Esophagus muscularis mucosa (tissue), 4 donors: ENCODE data around the gene CCR6.

Experiments used
- EP300 ChIP-seq: sonication (generic); formaldehyde crosslinking; IDR thresholded peaks from one replicate; pipeline ENCODE4 v1.6.1; 2017; ENCODE audit warnings: antibody characterized with exemption
- POLR2A ChIP-seq: fragments of 450-650 bp; IDR thresholded peaks from one replicate; pipeline ENCODE4 v1.6.1; 2017; ENCODE audit warnings: antibody characterized with exemption, moderate library complexity, mild to moderate bottlenecking, low read depth
- POLR2AphosphoS5 ChIP-seq, 2 donors: sonication (generic); formaldehyde crosslinking; IDR thresholded peaks; one replicate each; pipeline ENCODE4 v1.6.1; 2017; ENCODE audit warnings: antibody characterized with exemption in 2 of 2
- TF ChIP-seq, protein P1 (sequence below), 3 experiments: fragments of 200-600 bp in 2 of 3; fragments of 450-650 bp in 1 of 3; sonication (generic) in 2 of 3; IDR thresholded peaks; one replicate each; pipeline ENCODE4 v1.5.1; 2017 to 2019; ENCODE audit warnings: antibody characterized with exemption in 3 of 3, mild to moderate bottlenecking in 2 of 3, moderate library complexity in 1 of 3

GRCh38 chr6:167124753-167125152, 1.9 kb downstream of the CCR6 start:
- TF ChIP-seq, protein P1, sequence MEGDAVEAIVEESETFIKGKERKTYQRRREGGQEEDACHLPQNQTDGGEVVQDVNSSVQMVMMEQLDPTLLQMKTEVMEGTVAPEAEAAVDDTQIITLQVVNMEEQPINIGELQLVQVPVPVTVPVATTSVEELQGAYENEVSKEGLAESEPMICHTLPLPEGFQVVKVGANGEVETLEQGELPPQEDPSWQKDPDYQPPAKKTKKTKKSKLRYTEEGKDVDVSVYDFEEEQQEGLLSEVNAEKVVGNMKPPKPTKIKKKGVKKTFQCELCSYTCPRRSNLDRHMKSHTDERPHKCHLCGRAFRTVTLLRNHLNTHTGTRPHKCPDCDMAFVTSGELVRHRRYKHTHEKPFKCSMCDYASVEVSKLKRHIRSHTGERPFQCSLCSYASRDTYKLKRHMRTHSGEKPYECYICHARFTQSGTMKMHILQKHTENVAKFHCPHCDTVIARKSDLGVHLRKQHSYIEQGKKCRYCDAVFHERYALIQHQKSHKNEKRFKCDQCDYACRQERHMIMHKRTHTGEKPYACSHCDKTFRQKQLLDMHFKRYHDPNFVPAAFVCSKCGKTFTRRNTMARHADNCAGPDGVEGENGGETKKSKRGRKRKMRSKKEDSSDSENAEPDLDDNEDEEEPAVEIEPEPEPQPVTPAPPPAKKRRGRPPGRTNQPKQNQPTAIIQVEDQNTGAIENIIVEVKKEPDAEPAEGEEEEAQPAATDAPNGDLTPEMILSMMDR (IDR thresholded peaks at IDR 0.05), result no peak
- TF ChIP-seq EP300 (no peak), POLR2AphosphoS5 (IDR thresholded peaks at IDR 0.05) (no peak), POLR2A (no peak)
